PC-9 (cell line): ENCODE data around the gene GLYAT. TPM values are rescaled to one million over a fixed set of nuclear protein-coding genes. Genes with fewer than 3 reads are reported as not detected.

Experiments
- BruUV-seq: library from RNA; stranded (reverse); fragments of 400-500 nt; replicated peaks from 2 replicates; lab custom pipeline; 2021; lab: Mats Ljungman, UMichigan
- CTCF ChIA-PET: fragments of 300-600 bp; sonication (Branson Sonifier 250); formaldehyde crosslinking; loops from one replicate; lab custom pipeline; 2022; ENCODE audit warnings: antibody characterized with exemption; lab: Charles Lee
- POLR2A ChIA-PET: fragments of 300-600 bp; sonication (Branson Sonifier 250); formaldehyde crosslinking; loops from one replicate; lab custom pipeline; 2022; ENCODE audit warnings: antibody characterized with exemption; ENCODE audit not compliant: unreplicated experiment; lab: Charles Lee
- DNase-seq, 2 experiments: peaks; one replicate each; pipeline versions ENCODE4 v3.0.0 to v3.0.0-alpha.2; 2015 to 2022; ENCODE audit warnings: mixed read lengths in 1 of 2
- H2AFZ ChIP-seq: fragments of 200-600 bp; sonication (generic); 2 replicates; pipeline ENCODE4 v1.8.1; 2017; ENCODE audit warnings: antibody characterized with exemption
- H3F3A ChIP-seq: fragments of 200-600 bp; sonication (generic); 2 replicates; pipeline ENCODE4 v1.8.1; 2017; ENCODE audit warnings: antibody characterized with exemption, mild to moderate bottlenecking, low read depth; ENCODE audit not compliant: insufficient read depth
- H3K27ac ChIP-seq: fragments of 200-600 bp; sonication (generic); 2 replicates; pipeline ENCODE4 v1.6.1; 2016; ENCODE audit warnings: mixed run types
- H3K27me3 ChIP-seq: fragments of 200-600 bp; sonication (generic); 2 replicates; pipeline ENCODE4 v1.6.1; 2016; ENCODE audit warnings: low read depth, mixed run types; ENCODE audit not compliant: insufficient read depth
- H3K36me3 ChIP-seq: fragments of 200-600 bp; sonication (generic); 2 replicates; pipeline ENCODE4 v1.6.1; 2016; ENCODE audit warnings: low read depth, mixed run types
- H3K4me1 ChIP-seq: fragments of 200-600 bp; sonication (generic); replicated peaks from 2 replicates; pipeline ENCODE4 v1.6.1; 2016; ENCODE audit warnings: mixed run types; ENCODE audit not compliant: insufficient read depth
- H3K4me2 ChIP-seq: fragments of 200-600 bp; sonication (generic); 2 replicates; pipeline ENCODE4 v1.6.1; 2017; ENCODE audit warnings: mixed run types
- H3K4me3 ChIP-seq: fragments of 200-600 bp; sonication (generic); 2 replicates; pipeline ENCODE4 v1.6.1; 2016; ENCODE audit warnings: mixed run types
- H3K79me2 ChIP-seq: fragments of 200-600 bp; sonication (generic); 2 replicates; pipeline ENCODE4 v1.6.1; 2017; ENCODE audit warnings: low read depth, mixed run types
- H3K9me2 ChIP-seq: fragments of 200-600 bp; sonication (generic); 2 replicates; pipeline ENCODE4 v1.8.1; 2017; ENCODE audit warnings: mild to moderate bottlenecking; ENCODE audit not compliant: insufficient read depth
- H3K9me3 ChIP-seq: fragments of 200-600 bp; sonication (generic); 2 replicates; pipeline ENCODE4 v1.8.1; 2016; ENCODE audit warnings: low read depth; ENCODE audit not compliant: insufficient read depth
- H4K20me1 ChIP-seq: fragments of 200-600 bp; sonication (generic); 2 replicates; pipeline ENCODE4 v1.8.1; 2017; ENCODE audit not compliant: insufficient read depth
- CTCF ChIP-seq: fragments of 200-600 bp; sonication (generic); conservative IDR thresholded peaks from 2 replicates; pipeline ENCODE4 v1.6.1; 2017; ENCODE audit warnings: mixed run types, antibody characterized with exemption, mild to moderate bottlenecking, moderate library complexity
- EZH2 ChIP-seq: fragments of 200-600 bp; sonication (generic); IDR thresholded peaks from 2 replicates; pipeline ENCODE4 v1.8.0; 2017; ENCODE audit warnings: antibody characterized with exemption, low read depth
- intact Hi-C: fragments of 100-400 bp; cut with micrococcal nuclease; formaldehyde crosslinking; loops from one replicate; pipeline ENCODE4 v1.10.0; 2022; ENCODE audit not compliant: unreplicated experiment
- total RNA-seq: library from RNA; stranded (reverse); gene quantifications from 2 replicates; pipeline ENCODE4 v1.2.3, GENCODE V29; 2021

The GLYAT gene
- total RNA-seq, 1 experiment from 2014 or later = not detected

- intact Hi-C loops = no loop called here
Observed at GRCh38 chr11:58741127-58741526, 9.4 kb upstream of the GLYAT start.

GRCh38 chr11:58740447-58740846 is 8.7 kb upstream of the GLYAT start:
- H3F3A ChIP-seq = no peaks in the 10 kb centered on the region
- H3K9me3 ChIP-seq = 0 out of 2 replicates have a peak, but pooled peaks cover 3% of the 10 kb centered on the region
- no peaks in the 10 kb centered on the region for H3K79me2 ChIP-seq
- no peak overlapping the region for H2AFZ ChIP-seq
- no peak overlapping the region for H3K4me3 ChIP-seq
- no peaks in the 10 kb centered on the region for H3K4me1 ChIP-seq
- no peak overlapping the region for H3K27ac ChIP-seq
- H4K20me1 ChIP-seq = no peaks in the 10 kb centered on the region; the same call in 1 of the 2 replicates
- intact Hi-C loops = no loop called here
- CTCF ChIA-PET = no interaction called here
- H3K27me3 ChIP-seq = no peaks in the 10 kb centered on the region
- DNase-seq = no peak
- no peak overlapping the region for H3K4me2 ChIP-seq
- H3K9me2 ChIP-seq = no peaks in the 10 kb centered on the region
- BruUV-seq = no TSS peak
- no peaks in the 10 kb centered on the region for H3K36me3 ChIP-seq
- POLR2A ChIA-PET = no interaction called here
- TF ChIP-seq EZH2 (no peak), CTCF (no peak)

More at GRCh38 chr11:58741127-58741526, 9.4 kb upstream of the GLYAT start:
- Histone ChIP-seq H3K27ac (no peak overlapping the region), H3K79me2 (no peaks in the 10 kb centered on the region), H3K9me2 (no peaks in the 10 kb centered on the region), H3K27me3 (no peaks in the 10 kb centered on the region), H4K20me1 (no peaks in the 10 kb centered on the region; the same call in 1 of the 2 replicates), H3K4me3 (no peak overlapping the region), H3K4me2 (no peak overlapping the region), H3K9me3 (0 out of 2 replicates have a peak, but pooled peaks cover 3% of the 10 kb centered on the region), H3F3A (no peaks in the 10 kb centered on the region), H2AFZ (no peak overlapping the region), H3K36me3 (no peaks in the 10 kb centered on the region), H3K4me1 (no peaks in the 10 kb centered on the region)
- POLR2A ChIA-PET = no interaction called here
- BruUV-seq = no TSS peak
- no peak for DNase-seq
- CTCF ChIA-PET = no interaction called here
- TF ChIP-seq CTCF = no peak
- TF ChIP-seq EZH2 = no peak

- ChIA-PET CTCF (no interaction called here), POLR2A (no interaction called here)
- Histone ChIP-seq H3F3A (no peaks in the 10 kb centered on the region), H3K4me3 (no peak overlapping the region), H3K27me3 (no peaks in the 10 kb centered on the region), H3K4me1 (no peaks in the 10 kb centered on the region), H3K79me2 (no peaks in the 10 kb centered on the region), H3K9me2 (no peaks in the 10 kb centered on the region), H4K20me1 (no peaks in the 10 kb centered on the region; the same call in 1 of the 2 replicates), H3K27ac (no peak overlapping the region), H2AFZ (no peak overlapping the region), H3K36me3 (no peaks in the 10 kb centered on the region), H3K9me3 (0 out of 2 replicates have a peak, but pooled peaks cover 2% of the 10 kb centered on the region), H3K4me2 (no peak overlapping the region)
- BruUV-seq = no TSS peak
- no peak for DNase-seq
- intact Hi-C loops = no loop called here
- TF ChIP-seq EZH2 = no peak
- no peak for TF ChIP-seq CTCF
Observed at GRCh38 chr11:58739725-58740430, 8.1 kb upstream of the GLYAT start.
